ENCODE measurements around the gene WNT3. TPM values are rescaled to one million over a fixed set of nuclear protein-coding genes. Genes with fewer than 3 reads are reported as not detected.

WNT3 gene
- total RNA-seq, 4 donors from 2014 or later: 0.21 to 0.90 (median 0.73) TPM

DNA sequence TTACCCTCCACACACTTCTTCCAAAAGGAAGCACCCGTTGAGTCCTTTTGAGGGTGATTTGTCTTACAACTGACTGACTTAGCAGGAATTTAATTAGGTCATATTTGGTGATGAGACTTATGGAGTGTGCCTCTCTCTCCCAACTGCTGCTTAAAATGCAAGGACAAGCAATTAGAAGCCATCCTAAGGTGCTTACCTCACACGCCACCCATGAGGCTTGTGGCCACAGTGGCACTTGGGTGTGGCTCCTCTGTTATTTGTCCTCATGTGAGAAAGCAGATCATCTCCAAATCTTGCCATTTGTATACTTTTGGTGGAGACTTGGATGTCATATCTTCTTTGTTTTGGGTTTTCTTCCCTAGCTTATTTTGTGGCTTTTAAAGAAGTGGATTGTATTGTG, 61.6 kb downstream of the WNT3 start:
- WGBS, 2 donors: 90 to 93% methylated on average over 2 of the region's 2 CpGs
- Histone ChIP-seq H3K27ac (no peak overlapping the region), H3K4me1 (no peaks in the 10 kb centered on the region), H3K4me3 (no peak overlapping the region), H3K27me3 (no peaks in the 10 kb centered on the region), H3K36me3 (peaks cover 0 to 70% (median 10%) of the 10 kb centered on the region in 3 donors), H3K9me3 (no peaks in the 10 kb centered on the region)
- DNase-seq (ENCODE audit: low spot score in 2 of 2): no peak
- TF ChIP-seq, protein P1, sequence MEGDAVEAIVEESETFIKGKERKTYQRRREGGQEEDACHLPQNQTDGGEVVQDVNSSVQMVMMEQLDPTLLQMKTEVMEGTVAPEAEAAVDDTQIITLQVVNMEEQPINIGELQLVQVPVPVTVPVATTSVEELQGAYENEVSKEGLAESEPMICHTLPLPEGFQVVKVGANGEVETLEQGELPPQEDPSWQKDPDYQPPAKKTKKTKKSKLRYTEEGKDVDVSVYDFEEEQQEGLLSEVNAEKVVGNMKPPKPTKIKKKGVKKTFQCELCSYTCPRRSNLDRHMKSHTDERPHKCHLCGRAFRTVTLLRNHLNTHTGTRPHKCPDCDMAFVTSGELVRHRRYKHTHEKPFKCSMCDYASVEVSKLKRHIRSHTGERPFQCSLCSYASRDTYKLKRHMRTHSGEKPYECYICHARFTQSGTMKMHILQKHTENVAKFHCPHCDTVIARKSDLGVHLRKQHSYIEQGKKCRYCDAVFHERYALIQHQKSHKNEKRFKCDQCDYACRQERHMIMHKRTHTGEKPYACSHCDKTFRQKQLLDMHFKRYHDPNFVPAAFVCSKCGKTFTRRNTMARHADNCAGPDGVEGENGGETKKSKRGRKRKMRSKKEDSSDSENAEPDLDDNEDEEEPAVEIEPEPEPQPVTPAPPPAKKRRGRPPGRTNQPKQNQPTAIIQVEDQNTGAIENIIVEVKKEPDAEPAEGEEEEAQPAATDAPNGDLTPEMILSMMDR (IDR thresholded peaks at IDR 0.05): no peak
- no peak for TF ChIP-seq EP300 (IDR thresholded peaks at IDR 0.05)

DNA sequence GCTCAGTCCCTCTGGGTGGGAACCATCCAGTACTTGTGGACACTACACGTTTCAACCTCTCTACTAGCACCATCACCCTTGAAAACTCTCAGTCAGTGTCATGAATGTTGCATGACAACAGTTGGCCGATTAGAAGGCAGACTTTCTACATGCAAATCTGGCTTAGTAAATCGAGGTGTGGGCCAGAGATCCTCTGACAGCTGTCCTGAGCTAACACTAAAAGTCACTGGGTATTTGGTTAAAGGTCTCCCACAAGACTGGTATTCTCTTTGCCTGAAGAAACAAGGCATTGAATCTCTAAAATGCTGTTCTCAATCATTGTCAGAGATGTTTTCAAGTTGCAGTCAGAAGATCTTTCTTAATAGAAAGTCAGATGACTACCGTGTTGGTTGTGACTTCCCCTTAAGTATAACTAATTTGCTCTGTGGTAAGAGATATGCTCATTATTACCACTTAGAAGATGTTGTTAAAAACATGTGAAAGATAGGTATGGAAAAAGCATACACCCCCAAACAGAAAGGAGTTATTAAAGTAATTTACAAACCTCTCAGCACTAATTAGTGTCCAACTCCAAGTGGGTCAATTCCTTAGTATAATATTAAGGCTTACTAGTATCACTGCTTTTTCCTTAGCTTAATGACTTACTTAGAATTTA, 62.3 kb downstream of the WNT3 start:
- no peaks in the 10 kb centered on the region for H3K27me3 ChIP-seq
- peaks cover 0 to 77% (median 10%) of the 10 kb centered on the region in 3 donors for H3K36me3 ChIP-seq
- H3K27ac ChIP-seq: no peak overlapping the region
- TF ChIP-seq EP300 (IDR thresholded peaks at IDR 0.05) (no peak), POLR2A (IDR thresholded peaks at IDR 0.05) (no peak)
- TF ChIP-seq, protein P1 (IDR thresholded peaks at IDR 0.05): no peak
- H3K4me3 ChIP-seq: no peak overlapping the region
- DNase-seq (ENCODE audit: low spot score in 2 of 2): no peak
- H3K4me1 ChIP-seq: no peaks in the 10 kb centered on the region
- 77 to 82% methylated on average over 4 of the region's 4 CpGs for WGBS, 2 donors
- H3K9me3 ChIP-seq: no peaks in the 10 kb centered on the region

DNA sequence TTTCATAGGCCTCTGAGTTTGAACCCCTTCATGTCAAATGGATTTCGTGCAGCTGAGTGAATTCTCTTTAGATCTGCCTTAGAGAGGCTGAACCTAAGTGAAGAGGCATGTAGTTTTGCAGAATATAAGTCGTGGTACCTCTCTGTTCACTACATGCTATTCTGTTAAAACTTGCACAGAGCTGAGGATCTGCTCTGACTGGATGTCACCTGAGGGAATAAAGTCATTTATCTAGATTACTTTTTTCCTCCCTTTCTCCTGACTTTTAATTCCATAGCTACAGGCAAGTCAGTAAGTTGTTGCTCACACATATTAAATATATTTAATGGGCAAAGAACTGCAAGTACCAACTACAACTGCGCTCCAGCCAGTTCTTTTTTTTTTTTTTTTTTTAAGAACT, 64.7 kb downstream of the WNT3 start:
- 90 to 94% methylated on average over 3 of the region's 3 CpGs for WGBS, 2 donors
- TF ChIP-seq EP300 (IDR thresholded peaks at IDR 0.05) (no peak), POLR2A (IDR thresholded peaks at IDR 0.05) (no peak)
- TF ChIP-seq, protein P1 (IDR thresholded peaks at IDR 0.05): no peak
- no peak overlapping the region for H3K27ac ChIP-seq
- H3K36me3 ChIP-seq: peaks cover 0 to 79% (median 10%) of the 10 kb centered on the region in 3 donors
- DNase-seq (ENCODE audit: low spot score in 2 of 2): no peak
- H3K9me3 ChIP-seq: no peaks in the 10 kb centered on the region
- H3K4me1 ChIP-seq: no peaks in the 10 kb centered on the region
- H3K4me3 ChIP-seq: no peak overlapping the region
- no peaks in the 10 kb centered on the region for H3K27me3 ChIP-seq

DNA sequence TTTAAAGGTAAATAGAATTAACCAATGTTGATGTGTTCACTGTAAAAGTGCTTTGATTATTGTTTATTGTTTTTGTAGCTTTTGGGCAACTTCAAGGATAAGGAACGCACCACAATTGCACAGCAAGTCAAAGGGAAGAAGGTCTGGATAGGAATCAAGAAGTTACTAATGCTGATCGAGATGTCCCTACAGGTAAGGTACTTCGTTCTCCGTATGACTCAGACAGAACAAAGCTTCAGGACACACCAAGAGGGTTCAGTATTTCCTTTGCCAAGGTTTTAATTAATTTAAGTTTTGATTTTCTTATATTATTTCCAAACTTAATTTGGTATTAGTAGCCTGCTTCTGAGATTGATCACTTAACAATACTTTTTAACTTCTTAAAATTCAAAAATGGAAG, 67.1 kb downstream of the WNT3 start:
- no peaks in the 10 kb centered on the region for H3K9me3 ChIP-seq
- H3K4me1 ChIP-seq: no peaks in the 10 kb centered on the region
- no peak overlapping the region for H3K27ac ChIP-seq
- no peak for DNase-seq (ENCODE audit: low spot score in 2 of 2)
- 96 to 97% methylated on average over 4 of the region's 4 CpGs for WGBS, 2 donors
- no peaks in the 10 kb centered on the region for H3K27me3 ChIP-seq
- peaks cover 0 to 60% (median 10%) of the 10 kb centered on the region in 3 donors for H3K36me3 ChIP-seq
- no peak overlapping the region for H3K4me3 ChIP-seq
- TF ChIP-seq POLR2A (IDR thresholded peaks at IDR 0.05) (no peak), EP300 (IDR thresholded peaks at IDR 0.05) (no peak)
- TF ChIP-seq, protein P1 (IDR thresholded peaks at IDR 0.05): no peak

DNA sequence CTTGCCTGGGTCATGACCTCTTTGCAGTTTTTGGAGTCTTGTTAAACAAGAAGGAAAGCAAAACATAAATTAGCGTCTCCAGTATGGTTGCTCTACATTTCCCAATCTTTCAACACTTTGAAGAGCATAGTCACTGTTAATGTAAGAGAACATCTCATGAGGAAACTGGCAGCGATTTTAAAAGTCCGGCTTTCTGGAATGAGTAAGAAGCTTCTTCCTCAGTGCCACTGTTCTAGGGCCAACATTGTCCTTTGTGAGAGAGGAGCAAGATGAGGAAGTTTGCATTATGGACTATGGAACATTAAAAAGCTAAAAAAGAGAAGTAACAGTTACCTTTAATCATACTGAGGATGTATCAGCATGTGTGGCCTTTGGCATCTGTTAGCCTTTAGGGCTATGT, 73.1 kb downstream of the WNT3 start:
- DNase-seq (ENCODE audit: low spot score in 2 of 2): no peak
- 86 to 89% methylated on average over 3 of the region's 3 CpGs for WGBS, 2 donors

More for the DNA sequence above, 73.1 kb downstream of the WNT3 start:
- Histone ChIP-seq H3K36me3 (peaks cover 0 to 24% (median 0%) of the 10 kb centered on the region in 3 donors), H3K4me3 (no peak overlapping the region), H3K4me1 (no peaks in the 10 kb centered on the region), H3K27me3 (no peaks in the 10 kb centered on the region), H3K27ac (no peak overlapping the region), H3K9me3 (no peaks in the 10 kb centered on the region)
- TF ChIP-seq POLR2A (IDR thresholded peaks at IDR 0.05) (no peak), EP300 (IDR thresholded peaks at IDR 0.05) (no peak)
- TF ChIP-seq, protein P1 (IDR thresholded peaks at IDR 0.05): no peak
